Small intestine (tissue), 7 donors: Measurements from ENCODE around the gene NPM1. TPM values are rescaled to one million over a fixed set of nuclear protein-coding genes. Genes with fewer than 3 reads are reported as not detected.

Experiments
- DNase-seq, 2 donors: peaks; one replicate each; pipeline versions ENCODE4 v3.0.0 to v3.0.0-alpha.2; 2013
- FAIRE-seq: peaks from 2 replicates; lab custom pipeline; 2012; peaks lifted over from hg19 to GRCh38; lab: Jason Lieb, UNC
- H3K27ac ChIP-seq, 3 donors: one replicate each; pipeline ENCODE4 v1.5.1; 2013; ENCODE audit warnings: low read length in 2 of 3, mild to moderate bottlenecking in 2 of 3, control low read depth in 1 of 3, inconsistent platforms in 1 of 3, low read depth in 1 of 3, moderate library complexity in 1 of 3
- H3K27me3 ChIP-seq, 3 donors: one replicate each; pipeline ENCODE4 v1.6.1; 2013; ENCODE audit warnings: low read length in 3 of 3, inconsistent platforms in 1 of 3; ENCODE audit not compliant: control insufficient read depth in 3 of 3, insufficient read depth in 3 of 3
- H3K36me3 ChIP-seq, 3 donors: one replicate each; pipeline ENCODE4 v1.6.1; 2013; ENCODE audit warnings: low read length in 3 of 3, inconsistent platforms in 1 of 3, low read depth in 1 of 3, mild to moderate bottlenecking in 1 of 3, moderate library complexity in 1 of 3; ENCODE audit not compliant: control insufficient read depth in 3 of 3, insufficient read depth in 2 of 3
- H3K4me1 ChIP-seq, 3 donors: one replicate each; pipeline ENCODE4 v1.6.1; 2013; ENCODE audit warnings: low read length in 2 of 3, inconsistent platforms in 1 of 3, low read depth in 1 of 3, mild to moderate bottlenecking in 1 of 3, moderate library complexity in 1 of 3; ENCODE audit not compliant: control insufficient read depth in 3 of 3, insufficient read depth in 2 of 3
- H3K4me3 ChIP-seq, 3 donors: one replicate each; pipeline ENCODE4 v1.5.1; 2013; ENCODE audit warnings: low read length in 3 of 3, control low read depth in 1 of 3, inconsistent platforms in 1 of 3, low read depth in 1 of 3, mild to moderate bottlenecking in 1 of 3, moderate library complexity in 1 of 3
- H3K9me3 ChIP-seq, 2 donors: one replicate each; pipeline ENCODE4 v1.6.1; 2013; ENCODE audit warnings: low read depth in 1 of 2, low read length in 1 of 2; ENCODE audit not compliant: control insufficient read depth in 2 of 2, insufficient read depth in 1 of 2
- WGBS, 3 donors: extraction: QIAGEN DNeasy Blood & Tissue Kit; methylation state at CpG; one replicate each; pipeline ENCODE4 v1.1.7; 2013; 5-methylcytosine and 5-hydroxymethylcytosine counted together
- polyA plus RNA-seq, 4 donors: library from polyadenylated mRNA; stranded (reverse) in 3 of 4; unstranded in 1 of 4; fragments of 200-250 nt in 3 of 4; fragments of 120-200 nt in 1 of 4; gene quantifications; one replicate each; pipeline versions ENCODE4 v1.2.1 to v1.2.3, GENCODE V29; 2013
- donor health status: healthy with polysubstance abuse.
- donor health status: control.
- donor health status: control.
- donor health status: Bipolar disorder and iron deficiency.
- donor health status: healthy.

NPM1 gene
- polyA plus RNA-seq, 4 donors: 1,717 to 3,094 (median 2,104) TPM

GRCh38 chr5:171435908-171436307 is 48.3 kb downstream of the NPM1 start:
- Histone ChIP-seq H3K27ac (no peak overlapping the region), H3K4me1 (peaks cover 0 to 13% (median 0%) of the 10 kb centered on the region in 3 donors), H3K4me3 (no peak overlapping the region), H3K36me3 (peaks cover 0 to 19% (median 0%) of the 10 kb centered on the region in 3 donors), H3K9me3 (no peaks in the 10 kb centered on the region), H3K27me3 (no peaks in the 10 kb centered on the region)
- 91 to 95% (median 93%) methylated on average over 20 of the region's 20 CpGs for WGBS, 3 donors
- no peak for DNase-seq
- FAIRE-seq: no peak

DNA sequence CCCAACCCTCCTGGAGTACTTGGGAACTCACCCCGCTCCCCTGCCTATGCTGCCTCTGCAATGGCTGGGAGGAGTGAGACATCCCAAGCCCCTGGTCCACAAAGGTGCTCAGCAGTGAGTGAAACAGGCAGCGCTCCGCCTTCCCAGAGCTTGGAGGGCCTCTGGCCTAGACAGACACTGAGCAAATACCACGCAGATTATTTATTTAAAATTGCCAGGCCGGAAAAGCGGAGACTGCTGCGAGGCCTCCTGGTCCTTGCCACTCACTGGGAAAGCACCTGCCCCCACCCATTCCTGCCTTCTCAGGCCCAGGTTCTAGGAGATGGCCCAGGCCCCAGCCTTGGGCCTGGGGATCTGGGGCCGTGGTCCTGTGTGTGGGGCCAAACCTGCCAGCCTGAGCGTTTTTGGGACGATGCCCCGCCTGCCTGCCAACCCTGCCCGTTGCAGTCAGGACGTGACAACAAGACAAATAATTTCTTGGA is 49.2 kb downstream of the NPM1 start:
- H3K27ac ChIP-seq: no peak overlapping the region
- H3K27me3 ChIP-seq: no peaks in the 10 kb centered on the region
- peaks cover 0 to 13% (median 0%) of the 10 kb centered on the region in 3 donors for H3K4me1 ChIP-seq
- no peaks in the 10 kb centered on the region for H3K9me3 ChIP-seq
- H3K36me3 ChIP-seq: peaks cover 0 to 26% (median 0%) of the 10 kb centered on the region in 3 donors
- no peak for DNase-seq
- FAIRE-seq: no peak
- 81 to 90% (median 87%) methylated on average over 13 of the region's 13 CpGs for WGBS, 3 donors
- H3K4me3 ChIP-seq: no peak overlapping the region

- Histone ChIP-seq H3K27me3 (no peaks in the 10 kb centered on the region), H3K4me3 (no peak overlapping the region), H3K27ac (no peak overlapping the region), H3K36me3 (peaks cover 0 to 28% (median 0%) of the 10 kb centered on the region in 3 donors), H3K9me3 (no peaks in the 10 kb centered on the region), H3K4me1 (peaks cover 0 to 16% (median 0%) of the 10 kb centered on the region in 3 donors)
- WGBS, 3 donors: 66 to 78% (median 69%) methylated on average over 14 of the region's 14 CpGs
- DNase-seq (no peak), FAIRE-seq (no peak)
Measured at GRCh38 chr5:171437286-171437821, 49.7 kb downstream of the NPM1 start.

GRCh38 chr5:171438738-171439137 is 51.1 kb downstream of the NPM1 start:
- FAIRE-seq: no peak
- 63 to 84% (median 68%) methylated on average over 4 of the region's 4 CpGs for WGBS, 3 donors

GRCh38 chr5:171441246-171441791 is 53.7 kb downstream of the NPM1 start:
- peaks cover 0 to 45% (median 0%) of the 10 kb centered on the region in 3 donors for H3K36me3 ChIP-seq
- H3K4me1 ChIP-seq: peaks cover 0 to 17% (median 0%) of the 10 kb centered on the region in 3 donors
- FAIRE-seq (no peak), DNase-seq (no peak)
- H3K27me3 ChIP-seq: no peaks in the 10 kb centered on the region
- no peak overlapping the region for H3K27ac ChIP-seq
- no peak overlapping the region for H3K4me3 ChIP-seq
- 92 to 93% (median 92%) methylated on average over 14 of the region's 14 CpGs for WGBS, 3 donors
- H3K9me3 ChIP-seq: no peaks in the 10 kb centered on the region

More at GRCh38 chr5:171438738-171439137, 51.1 kb downstream of the NPM1 start:
- Histone ChIP-seq H3K9me3 (no peaks in the 10 kb centered on the region), H3K36me3 (peaks cover 0 to 33% (median 0%) of the 10 kb centered on the region in 3 donors), H3K27ac (no peak overlapping the region), H3K4me3 (no peak overlapping the region), H3K4me1 (peaks cover 0 to 13% (median 0%) of the 10 kb centered on the region in 3 donors), H3K27me3 (no peaks in the 10 kb centered on the region)
- DNase-seq: no peak

GRCh38 chr5:171442287-171443042 is 54.8 kb downstream of the NPM1 start:
- Histone ChIP-seq H3K36me3 (peaks cover 0 to 49% (median 0%) of the 10 kb centered on the region in 3 donors), H3K27ac (no peak overlapping the region), H3K4me1 (peaks cover 0 to 20% (median 0%) of the 10 kb centered on the region in 3 donors), H3K27me3 (no peaks in the 10 kb centered on the region), H3K9me3 (no peaks in the 10 kb centered on the region), H3K4me3 (no peak overlapping the region)
- WGBS, 3 donors: 54 to 75% (median 62%) methylated on average over 13 of the region's 13 CpGs
- DNase-seq (no peak), FAIRE-seq (no peak)

DNA sequence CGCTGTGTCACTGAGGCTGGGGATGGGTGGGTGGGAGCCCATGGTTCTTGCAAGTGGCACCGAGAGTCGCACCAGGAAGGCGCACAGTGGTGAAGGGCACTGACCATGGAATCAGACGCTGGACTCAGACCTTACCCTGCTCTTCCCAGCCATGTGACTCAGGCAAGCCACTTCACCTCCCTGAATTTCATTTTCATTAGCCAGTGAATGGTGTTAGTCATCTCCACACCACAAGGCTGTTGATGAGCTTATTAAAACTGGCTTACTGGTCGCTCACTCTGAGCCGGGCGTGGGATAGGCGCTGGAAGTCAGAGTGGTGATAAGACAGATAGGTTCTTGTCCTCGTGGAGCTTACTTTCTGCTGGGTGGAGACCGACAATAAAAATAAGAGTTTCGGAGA is 56.9 kb downstream of the NPM1 start:
- FAIRE-seq (no peak), DNase-seq (no peak)
- H3K27ac ChIP-seq: no peak overlapping the region
- H3K27me3 ChIP-seq: no peaks in the 10 kb centered on the region
- no peak overlapping the region for H3K4me3 ChIP-seq
- peaks cover 0 to 43% (median 0%) of the 10 kb centered on the region in 3 donors for H3K36me3 ChIP-seq
- H3K9me3 ChIP-seq: no peaks in the 10 kb centered on the region
- H3K4me1 ChIP-seq: peaks cover 0 to 20% (median 0%) of the 10 kb centered on the region in 3 donors
- WGBS, 3 donors: 88 to 94% (median 89%) methylated on average over 12 of the region's 12 CpGs
